ENCODE measurements around the gene WNT9B. TPM values are rescaled to one million over a fixed set of nuclear protein-coding genes. Genes with fewer than 3 reads are reported as not detected.

The WNT9B gene
- total RNA-seq, 1 experiment from 2014 or later, result 0.83 TPM

DNA sequence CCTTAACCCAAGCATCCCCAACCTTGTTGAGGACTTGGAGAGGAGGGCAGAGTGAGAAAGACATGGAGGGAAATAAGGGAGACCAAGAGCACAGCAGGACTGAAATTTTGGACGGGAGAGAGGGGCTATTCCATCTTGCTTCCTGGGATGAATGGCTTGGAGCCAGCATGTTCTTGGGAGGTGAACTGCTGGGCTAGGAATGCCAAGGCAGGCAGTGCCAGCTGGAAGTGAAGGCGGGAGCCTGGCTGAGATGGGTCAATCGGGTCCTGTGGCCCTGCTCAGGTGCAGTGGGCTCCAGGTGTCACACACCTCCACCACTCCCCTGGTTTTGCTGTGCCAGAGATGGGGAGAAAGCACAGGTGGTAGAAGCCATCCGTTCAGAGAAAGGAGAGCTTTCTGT is 25.5 kb downstream of the WNT9B start:
- no peaks in the 10 kb centered on the region; the same call in 1 of the 2 replicates for H3K36me3 ChIP-seq (replicated peaks; ENCODE audit: control insufficient read depth, insufficient read depth, low read length)
- no peak overlapping the region for H3K4me3 ChIP-seq (ENCODE audit: insufficient read depth, low read depth, low read length)
- no peak for DNase-seq
- no peaks in the 10 kb centered on the region for H3K27me3 ChIP-seq (ENCODE audit: control insufficient read depth, insufficient read depth, low read length)

DNA sequence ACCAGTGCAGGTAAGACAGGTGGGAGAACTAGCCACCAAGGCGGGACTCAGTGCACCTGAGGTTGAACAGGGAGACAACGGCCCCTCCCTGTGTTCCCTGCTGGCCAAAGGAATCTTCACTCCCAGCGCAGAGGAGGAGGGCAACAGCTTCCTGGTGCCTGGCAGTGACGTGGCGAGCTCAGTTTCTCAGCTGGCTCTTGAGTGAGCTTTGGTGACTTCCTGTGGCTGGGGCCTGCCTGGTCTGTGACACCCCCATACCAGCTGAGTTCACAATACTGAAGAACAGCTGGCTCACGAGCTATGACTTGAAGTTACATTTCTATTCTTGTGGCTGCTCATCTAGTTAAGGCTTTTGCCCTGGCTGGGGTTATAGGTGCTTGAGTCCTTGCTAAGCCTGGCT is 26.1 kb downstream of the WNT9B start:
- DNase-seq, result no peak
- Histone ChIP-seq H3K27me3 (ENCODE audit: control insufficient read depth, insufficient read depth, low read length) (no peaks in the 10 kb centered on the region), H3K36me3 (replicated peaks; ENCODE audit: control insufficient read depth, insufficient read depth, low read length) (no peaks in the 10 kb centered on the region; the same call in 1 of the 2 replicates), H3K4me3 (ENCODE audit: insufficient read depth, low read depth, low read length) (no peak overlapping the region)

DNA sequence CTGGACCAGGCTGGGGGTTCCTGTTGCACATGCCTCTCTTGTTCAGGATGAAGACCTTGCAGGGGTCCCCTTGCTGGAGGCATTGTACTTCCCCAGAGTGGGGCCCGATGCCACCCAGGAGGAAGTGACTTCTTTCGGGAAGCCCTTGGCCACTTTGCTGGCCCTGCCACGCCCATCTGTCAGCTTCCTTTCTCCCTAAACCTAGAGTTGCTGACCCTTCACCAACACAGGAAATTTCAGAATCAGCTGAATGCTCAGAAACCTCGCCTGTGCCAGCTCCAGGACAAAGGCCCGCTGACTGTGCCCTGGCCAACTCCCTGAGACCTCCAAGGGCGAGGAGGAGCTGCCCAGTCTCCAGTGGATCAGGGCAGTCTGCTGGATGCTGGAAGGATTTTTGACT is 26.7 kb downstream of the WNT9B start:
- DNase-seq, result no peak
- no peak overlapping the region for H3K4me3 ChIP-seq (ENCODE audit: insufficient read depth, low read depth, low read length)

DNA sequence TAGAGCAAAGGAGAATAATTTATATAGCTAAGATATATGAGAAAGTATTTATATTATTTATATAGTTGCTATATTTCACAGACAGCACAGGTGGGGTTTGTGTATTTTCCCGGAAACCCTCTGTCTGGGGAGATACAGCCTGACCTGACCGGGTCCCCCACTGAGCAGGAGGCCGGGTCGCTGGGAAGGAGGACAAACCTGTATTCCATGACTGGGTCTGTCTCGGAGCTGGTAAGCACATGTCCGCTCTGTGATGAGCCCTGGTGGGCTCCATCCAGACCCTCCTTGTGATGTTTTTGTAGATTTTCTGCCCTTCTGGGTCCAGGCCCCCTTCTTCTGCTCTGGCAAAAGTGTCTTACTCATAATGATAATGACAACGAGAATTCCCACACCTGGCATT is 27.7 kb downstream of the WNT9B start:
- H3K36me3 ChIP-seq (replicated peaks; ENCODE audit: control insufficient read depth, insufficient read depth, low read length), result no peaks in the 10 kb centered on the region
- H3K4me3 ChIP-seq (ENCODE audit: insufficient read depth, low read depth, low read length), result no peak overlapping the region
- no peaks in the 10 kb centered on the region for H3K27me3 ChIP-seq (ENCODE audit: control insufficient read depth, insufficient read depth, low read length)
- no peak for DNase-seq

More for the DNA sequence above, 26.7 kb downstream of the WNT9B start:
- no peaks in the 10 kb centered on the region for H3K27me3 ChIP-seq (ENCODE audit: control insufficient read depth, insufficient read depth, low read length)
- H3K36me3 ChIP-seq (replicated peaks; ENCODE audit: control insufficient read depth, insufficient read depth, low read length), result no peaks in the 10 kb centered on the region; the same call in 1 of the 2 replicates

DNA sequence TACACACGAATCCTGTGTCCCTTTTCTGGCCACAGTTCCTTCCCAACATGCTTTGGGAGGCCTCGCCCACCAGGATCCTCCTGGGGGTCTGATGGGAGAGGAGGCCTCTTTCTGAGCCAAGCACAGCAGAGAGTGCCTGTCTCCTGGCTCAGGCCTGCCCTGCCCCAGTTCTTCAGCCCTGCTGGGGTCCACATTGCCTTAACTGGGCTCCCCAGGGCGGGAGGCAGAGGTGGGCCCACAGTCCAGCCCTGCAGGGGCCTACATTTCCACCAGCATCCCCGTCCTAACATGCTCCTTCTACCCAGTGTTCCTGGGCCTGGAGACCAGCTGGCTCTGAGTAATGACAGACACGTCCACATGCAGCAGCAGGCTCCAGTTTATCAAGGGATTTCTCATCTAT is 29.6 kb downstream of the WNT9B start:
- DNase-seq, result no peak
- no peaks in the 10 kb centered on the region for H3K36me3 ChIP-seq (replicated peaks; ENCODE audit: control insufficient read depth, insufficient read depth, low read length)
- no peaks in the 10 kb centered on the region for H3K27me3 ChIP-seq (ENCODE audit: control insufficient read depth, insufficient read depth, low read length)
- H3K4me3 ChIP-seq (ENCODE audit: insufficient read depth, low read depth, low read length), result no peak overlapping the region

DNA sequence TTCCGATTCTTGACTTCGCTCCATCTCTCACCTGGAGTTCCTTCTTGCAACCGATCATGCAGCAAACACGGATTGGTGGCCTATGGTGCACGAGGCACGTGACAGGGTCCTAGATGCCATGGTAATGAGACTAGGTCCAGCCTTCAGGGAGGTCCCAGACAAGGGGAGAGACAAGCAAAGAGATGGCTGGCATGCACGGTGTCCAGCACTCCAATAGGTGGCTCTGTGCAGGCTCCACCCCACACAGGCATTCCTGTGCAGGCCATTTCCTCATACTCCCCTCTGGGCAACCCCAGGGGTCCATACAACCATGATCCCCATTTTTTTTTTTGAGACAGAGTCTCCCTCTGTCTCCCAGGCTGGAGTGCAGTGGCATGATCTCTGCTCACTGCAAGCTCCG is 31.3 kb downstream of the WNT9B start:
- no peak overlapping the region for H3K4me3 ChIP-seq (ENCODE audit: insufficient read depth, low read depth, low read length)
- no peaks in the 10 kb centered on the region for H3K27me3 ChIP-seq (ENCODE audit: control insufficient read depth, insufficient read depth, low read length)
- no peak for DNase-seq
- no peaks in the 10 kb centered on the region for H3K36me3 ChIP-seq (replicated peaks; ENCODE audit: control insufficient read depth, insufficient read depth, low read length)

DNA sequence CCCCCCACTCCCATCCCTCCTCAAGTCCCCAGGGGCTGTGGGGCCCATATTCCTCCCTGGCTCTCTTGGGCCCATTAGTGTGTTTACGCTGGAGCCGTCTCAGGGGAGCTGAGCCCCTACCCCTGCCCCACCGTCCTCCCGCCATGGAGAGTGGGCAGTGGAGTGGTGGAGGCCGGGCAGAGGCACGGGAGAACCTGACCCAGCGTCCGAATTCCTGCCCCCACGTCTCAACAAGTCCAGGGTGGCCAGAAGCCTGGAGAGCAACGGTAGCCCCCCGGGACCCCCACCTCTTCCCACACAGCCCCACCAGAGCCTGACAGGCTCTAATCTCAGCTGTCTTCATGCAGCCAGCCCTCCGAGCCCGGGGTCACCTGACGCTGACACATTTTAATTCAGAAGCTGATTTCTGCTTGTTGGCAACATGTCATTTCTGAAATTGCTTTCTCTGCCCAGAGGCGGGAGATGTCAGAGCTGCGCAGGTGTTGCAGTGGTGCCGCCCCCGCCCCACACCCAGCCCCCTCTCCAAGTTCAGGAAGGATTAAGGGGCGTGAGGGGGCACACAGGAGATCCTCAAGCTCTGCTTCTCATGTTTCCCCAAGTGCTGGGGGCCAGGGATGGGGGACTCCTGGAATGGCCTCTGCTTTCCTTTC is 32.6 kb downstream of the WNT9B start:
- DNase-seq, result no peak
- Histone ChIP-seq H3K36me3 (replicated peaks; ENCODE audit: control insufficient read depth, insufficient read depth, low read length) (no peaks in the 10 kb centered on the region), H3K4me3 (ENCODE audit: insufficient read depth, low read depth, low read length) (no peak overlapping the region), H3K27me3 (ENCODE audit: control insufficient read depth, insufficient read depth, low read length) (no peaks in the 10 kb centered on the region)

DNA sequence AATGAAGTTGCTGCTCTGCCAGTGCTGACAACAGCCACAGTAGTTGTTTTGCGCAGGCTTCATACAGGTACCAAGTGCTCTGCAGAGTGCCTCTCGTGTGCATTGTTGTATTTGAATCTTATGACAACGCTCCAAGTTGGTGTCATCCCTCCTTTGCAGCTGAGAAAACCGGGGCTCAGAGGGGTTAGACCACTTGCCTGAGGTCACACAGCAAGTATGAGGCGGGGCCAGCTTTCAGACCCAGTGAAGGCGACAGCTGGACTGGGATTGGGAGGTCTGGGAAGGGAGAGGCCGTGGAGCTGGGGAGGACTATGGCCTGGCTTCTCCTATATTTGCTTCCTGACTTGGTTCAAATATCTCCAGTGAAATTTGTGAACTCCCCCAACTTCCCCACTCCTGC is 33.2 kb downstream of the WNT9B start:
- Histone ChIP-seq H3K4me3 (ENCODE audit: insufficient read depth, low read depth, low read length) (no peak overlapping the region), H3K27me3 (ENCODE audit: control insufficient read depth, insufficient read depth, low read length) (no peaks in the 10 kb centered on the region), H3K36me3 (replicated peaks; ENCODE audit: control insufficient read depth, insufficient read depth, low read length) (no peaks in the 10 kb centered on the region)
- no peak for DNase-seq

DNA sequence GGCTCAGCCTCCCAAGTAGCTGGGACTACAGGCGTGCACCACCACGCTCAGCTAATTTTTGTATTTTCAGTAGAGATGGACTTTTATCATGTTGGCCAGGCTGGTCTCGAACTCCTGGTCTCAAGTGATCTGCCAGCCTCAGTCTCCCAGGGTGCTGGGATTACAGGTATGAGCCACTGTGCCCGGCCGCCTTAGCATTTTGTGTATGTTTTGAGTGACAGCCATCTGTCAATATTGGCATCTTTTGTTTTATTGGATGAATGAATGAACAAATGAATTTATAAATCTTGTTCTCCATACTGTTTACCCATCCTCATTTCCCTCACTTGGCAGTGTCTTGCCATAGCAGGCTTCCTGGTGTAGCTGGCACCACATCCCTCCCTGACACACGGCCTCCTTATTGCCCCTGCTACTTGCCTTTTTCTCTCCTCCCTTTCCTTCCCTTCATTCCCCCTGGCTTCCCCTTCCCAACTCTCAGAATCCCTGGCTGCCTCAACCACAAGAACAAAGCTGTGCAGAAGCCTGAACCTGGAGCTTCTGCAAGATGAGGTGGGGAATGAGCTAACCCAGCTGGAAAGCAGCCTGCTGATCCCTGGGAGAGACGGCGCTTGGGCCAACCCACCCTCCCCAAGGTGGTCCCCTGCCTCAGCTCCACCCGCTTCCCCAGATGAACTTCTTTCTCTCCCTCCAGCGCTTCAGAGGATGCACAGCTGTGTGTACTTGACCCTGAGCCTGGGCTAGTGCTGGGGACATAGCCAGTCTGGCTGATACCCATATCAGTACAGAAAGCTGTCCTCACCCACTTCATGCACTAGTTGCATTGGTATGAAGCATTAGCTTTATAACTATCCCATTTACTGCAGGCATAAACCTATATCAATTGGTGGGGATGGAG is 34.3 kb downstream of the WNT9B start:
- Histone ChIP-seq H3K4me3 (ENCODE audit: insufficient read depth, low read depth, low read length) (no peak overlapping the region), H3K27me3 (ENCODE audit: control insufficient read depth, insufficient read depth, low read length) (no peaks in the 10 kb centered on the region), H3K36me3 (replicated peaks; ENCODE audit: control insufficient read depth, insufficient read depth, low read length) (no peaks in the 10 kb centered on the region)
- DNase-seq, result no peak

DNA sequence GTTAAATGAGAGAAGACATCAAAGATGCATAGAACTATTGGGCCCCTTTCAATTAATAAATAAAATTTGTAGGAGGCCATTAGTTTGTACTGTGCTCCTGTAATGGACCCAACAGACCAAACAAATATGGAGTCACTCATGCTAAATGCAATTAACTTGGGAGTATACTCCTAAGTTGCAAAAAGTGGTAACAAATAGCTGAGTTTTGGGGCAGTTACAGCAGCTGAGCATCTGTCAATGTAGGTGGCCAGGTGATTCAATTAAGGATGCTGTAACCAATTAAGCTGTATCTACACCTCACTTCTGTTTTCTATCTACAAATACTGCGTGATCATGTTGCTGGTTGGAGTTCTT is 34.9 kb downstream of the WNT9B start:
- no peaks in the 10 kb centered on the region for H3K27me3 ChIP-seq (ENCODE audit: control insufficient read depth, insufficient read depth, low read length)
- H3K36me3 ChIP-seq (replicated peaks; ENCODE audit: control insufficient read depth, insufficient read depth, low read length), result no peaks in the 10 kb centered on the region
- DNase-seq, result no peak

DNA sequence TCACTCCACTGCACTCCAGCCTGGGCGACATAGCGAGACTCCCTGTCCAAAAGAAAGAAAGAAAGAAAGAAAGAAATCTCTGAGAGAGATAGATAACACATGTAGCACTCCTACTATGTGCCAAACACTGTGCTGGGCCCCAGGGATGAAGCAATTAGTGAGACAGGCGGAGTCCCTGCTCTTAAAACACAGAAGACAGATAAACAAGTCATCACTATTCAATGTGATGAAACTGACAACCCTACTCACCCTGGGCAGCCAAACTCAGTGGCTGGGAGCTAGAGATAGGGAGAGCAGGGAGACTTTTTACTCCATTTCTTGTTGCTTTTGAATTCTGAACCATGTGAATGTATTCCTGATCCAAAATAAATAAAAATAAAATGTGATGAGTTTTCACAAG is 36.3 kb downstream of the WNT9B start:
- Histone ChIP-seq H3K4me3 (ENCODE audit: insufficient read depth, low read depth, low read length) (no peak overlapping the region), H3K27me3 (ENCODE audit: control insufficient read depth, insufficient read depth, low read length) (no peaks in the 10 kb centered on the region)
- no peak for DNase-seq

More for the DNA sequence above, 34.9 kb downstream of the WNT9B start:
- H3K4me3 ChIP-seq (ENCODE audit: insufficient read depth, low read depth, low read length), result no peak overlapping the region

DNA sequence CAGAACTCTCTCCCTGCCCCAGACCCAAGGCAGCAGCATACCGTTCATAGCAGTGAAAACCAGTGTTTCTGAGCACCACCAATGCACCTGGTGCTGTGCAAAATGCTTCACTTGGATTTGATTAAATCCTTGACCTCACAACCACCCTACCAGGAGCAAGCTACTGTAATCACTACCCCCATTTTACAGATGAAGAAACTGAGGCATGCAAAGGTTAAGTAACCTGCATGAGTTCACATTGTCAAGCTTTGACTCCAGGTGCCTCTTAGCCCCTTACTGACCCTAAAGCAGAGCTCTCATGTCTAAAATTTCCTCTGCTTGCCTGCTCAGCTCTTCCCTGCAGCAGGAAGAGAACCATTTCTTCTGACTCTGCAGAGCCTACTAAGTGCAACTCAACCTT is 37.3 kb downstream of the WNT9B start:
- H3K4me3 ChIP-seq (ENCODE audit: insufficient read depth, low read depth, low read length), result no peak overlapping the region
- H3K36me3 ChIP-seq (replicated peaks; ENCODE audit: control insufficient read depth, insufficient read depth, low read length), result no peaks in the 10 kb centered on the region
- H3K27me3 ChIP-seq (ENCODE audit: control insufficient read depth, insufficient read depth, low read length), result no peaks in the 10 kb centered on the region
- no peak for DNase-seq

More for the DNA sequence above, 36.3 kb downstream of the WNT9B start:
- H3K36me3 ChIP-seq (replicated peaks; ENCODE audit: control insufficient read depth, insufficient read depth, low read length), result no peaks in the 10 kb centered on the region

DNA sequence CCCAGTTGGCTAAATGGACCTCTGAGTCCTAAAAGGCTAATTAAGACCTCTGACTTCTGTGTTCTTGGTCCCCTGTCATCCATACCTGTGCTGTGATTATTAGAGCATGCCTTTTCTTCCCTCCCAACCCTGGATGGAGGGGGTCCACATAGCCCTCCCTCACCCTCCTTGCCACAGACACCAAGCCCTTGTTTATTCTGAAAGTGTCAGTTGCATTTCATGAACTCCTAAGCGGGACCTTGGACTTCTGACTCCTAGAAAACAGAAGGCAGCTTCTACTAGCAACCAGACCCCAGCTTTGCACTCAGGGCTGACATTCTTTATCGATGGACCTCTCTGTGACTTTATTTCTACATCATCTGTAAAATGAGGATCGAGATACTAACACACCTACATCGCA is 38.1 kb downstream of the WNT9B start:
- DNase-seq, result no peak
- H3K27me3 ChIP-seq (ENCODE audit: control insufficient read depth, insufficient read depth, low read length), result no peaks in the 10 kb centered on the region
- no peaks in the 10 kb centered on the region for H3K36me3 ChIP-seq (replicated peaks; ENCODE audit: control insufficient read depth, insufficient read depth, low read length)
- no peak overlapping the region for H3K4me3 ChIP-seq (ENCODE audit: insufficient read depth, low read depth, low read length)

DNA sequence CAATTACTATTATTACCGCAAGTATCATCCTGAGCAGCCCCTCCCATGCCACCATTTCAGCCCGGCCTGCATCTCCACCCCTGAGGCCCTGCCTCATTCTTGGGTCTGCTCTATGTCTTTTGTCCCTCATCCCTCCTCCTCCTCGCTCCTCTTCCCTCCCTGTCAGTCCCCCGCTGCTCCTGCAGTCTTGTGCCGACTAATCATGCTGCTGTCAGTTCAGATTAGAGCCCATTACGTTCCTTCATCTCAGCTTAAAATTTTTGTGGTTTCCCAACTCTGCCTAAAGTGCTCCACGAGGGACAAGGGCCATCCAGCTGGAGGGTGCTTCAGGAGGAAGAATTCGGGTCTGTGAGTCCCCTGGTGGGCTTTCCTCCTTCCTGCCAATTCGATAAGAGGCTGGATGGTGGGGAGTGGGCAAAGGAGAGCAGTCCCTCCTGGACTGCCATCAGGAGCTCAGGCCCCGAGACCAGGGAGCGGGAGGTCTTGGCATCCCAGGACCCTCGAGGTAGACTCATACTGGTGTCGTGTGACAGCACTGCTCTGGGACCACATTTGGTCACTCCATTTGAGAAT is 38.7 kb downstream of the WNT9B start:
- H3K36me3 ChIP-seq (replicated peaks; ENCODE audit: control insufficient read depth, insufficient read depth, low read length), result no peaks in the 10 kb centered on the region
- no peak overlapping the region for H3K4me3 ChIP-seq (ENCODE audit: insufficient read depth, low read depth, low read length)
- no peaks in the 10 kb centered on the region for H3K27me3 ChIP-seq (ENCODE audit: control insufficient read depth, insufficient read depth, low read length)
- DNase-seq, result peak; percentile 60

DNA sequence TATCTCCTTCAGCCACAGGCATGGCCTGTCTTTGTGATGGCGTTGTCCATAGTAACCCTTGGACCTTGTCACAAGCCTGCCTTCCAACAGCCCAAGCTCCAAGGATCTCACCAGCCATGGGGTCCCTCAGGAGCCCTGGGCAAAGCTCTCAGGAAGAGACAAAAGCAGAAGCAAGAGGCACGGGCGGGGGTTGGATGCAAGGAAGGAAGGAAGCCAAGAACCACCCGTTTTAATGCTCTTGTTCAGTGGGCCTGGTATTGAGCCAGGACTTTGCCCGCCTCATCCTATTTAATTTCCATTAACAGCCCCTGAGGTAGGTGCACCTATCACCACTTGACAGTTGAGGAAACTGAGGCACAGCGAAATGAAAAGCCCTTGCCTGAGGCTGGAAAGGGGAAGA is 39.3 kb downstream of the WNT9B start:
- DNase-seq, result no peak
- Histone ChIP-seq H3K36me3 (replicated peaks; ENCODE audit: control insufficient read depth, insufficient read depth, low read length) (no peaks in the 10 kb centered on the region), H3K27me3 (ENCODE audit: control insufficient read depth, insufficient read depth, low read length) (no peaks in the 10 kb centered on the region), H3K4me3 (ENCODE audit: insufficient read depth, low read depth, low read length) (no peak overlapping the region)
